Retina (tissue), 1 donor: ENCODE results near the gene C11orf21.

Experiments
- DNase-seq: peaks from one replicate; pipeline ENCODE4 v3.0.0-alpha.2; 2016

Gene C11orf21

GRCh38 chr11:2258501-2259465, 42.9 kb downstream of the C11orf21 start:
- no peak for DNase-seq

GRCh38 chr11:2256951-2257700, 44.6 kb downstream of the C11orf21 start:
- no peak for DNase-seq

DNA sequence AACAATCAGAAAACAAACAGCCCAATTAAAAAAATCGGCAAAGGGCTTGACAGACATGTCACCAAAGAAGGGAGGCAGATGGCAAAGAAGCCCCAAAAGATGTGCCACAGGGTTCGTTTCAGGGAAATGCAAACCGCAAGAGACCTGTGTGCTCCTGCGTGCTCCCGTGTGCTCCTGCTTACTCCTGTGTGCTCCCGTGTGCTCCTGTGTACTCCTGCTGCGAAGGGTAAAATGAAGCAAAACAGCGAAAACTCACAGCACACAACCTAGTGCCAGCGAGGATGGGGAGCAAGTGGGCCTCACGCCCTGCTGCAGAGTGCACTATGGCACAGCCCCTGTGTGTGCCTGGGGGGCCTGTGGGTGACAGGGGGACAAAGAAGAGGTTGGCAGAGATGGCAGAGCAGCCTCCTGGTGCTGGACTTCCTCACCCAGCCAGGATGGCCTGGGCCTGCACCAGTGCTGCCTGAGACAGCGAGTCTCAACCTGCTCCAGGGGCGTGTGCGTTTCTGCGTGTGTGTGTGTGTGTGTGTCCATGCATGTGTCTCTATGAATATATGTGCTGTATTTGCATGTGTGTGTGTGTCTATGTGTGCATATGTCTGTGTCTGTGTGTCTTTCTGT, 45.3 kb downstream of the C11orf21 start:
- DNase-seq: no peak

DNA sequence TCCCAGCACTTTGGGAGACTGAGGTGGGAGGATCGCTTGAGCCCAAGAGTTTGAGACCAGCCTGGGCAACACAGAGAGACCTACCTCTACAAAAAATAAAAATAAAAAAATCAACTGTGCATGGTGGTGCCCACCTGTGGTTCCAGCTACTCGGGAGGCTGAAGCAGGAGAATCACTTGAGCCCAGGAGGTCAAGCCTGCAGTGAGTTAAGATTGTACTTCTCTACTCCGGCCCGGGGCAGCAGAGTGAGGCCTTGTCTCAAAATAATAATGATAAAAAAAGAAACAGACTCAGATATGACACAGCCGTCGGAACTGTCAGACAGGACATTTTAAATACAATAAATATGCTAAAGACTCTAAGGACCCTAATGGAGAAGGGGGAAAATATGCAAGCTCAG, 49.7 kb downstream of the C11orf21 start:
- DNase-seq: no peak

- DNase-seq: no peak
Observed at GRCh38 chr11:2251138-2251537, 50.6 kb downstream of the C11orf21 start.

DNA sequence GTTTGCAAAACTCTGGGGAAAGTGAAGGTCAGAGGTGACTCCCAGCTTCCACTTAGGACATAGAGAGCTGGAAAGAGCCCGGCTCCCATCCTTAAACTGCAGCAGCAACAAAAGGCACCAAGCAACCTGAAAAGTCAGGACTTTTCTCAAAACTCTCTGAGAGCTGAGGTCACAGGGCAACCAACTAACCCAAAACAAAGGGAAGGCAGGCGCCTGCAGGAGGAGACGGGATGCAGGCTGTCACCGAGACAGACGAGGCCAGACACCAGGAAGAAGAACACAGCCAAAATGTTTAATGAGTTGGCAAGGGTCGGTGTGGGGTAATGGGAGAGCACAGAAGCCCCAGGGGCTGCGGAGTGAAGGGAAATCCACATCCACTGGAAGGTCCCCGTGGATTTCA, 51.2 kb downstream of the C11orf21 start:
- no peak for DNase-seq

DNA sequence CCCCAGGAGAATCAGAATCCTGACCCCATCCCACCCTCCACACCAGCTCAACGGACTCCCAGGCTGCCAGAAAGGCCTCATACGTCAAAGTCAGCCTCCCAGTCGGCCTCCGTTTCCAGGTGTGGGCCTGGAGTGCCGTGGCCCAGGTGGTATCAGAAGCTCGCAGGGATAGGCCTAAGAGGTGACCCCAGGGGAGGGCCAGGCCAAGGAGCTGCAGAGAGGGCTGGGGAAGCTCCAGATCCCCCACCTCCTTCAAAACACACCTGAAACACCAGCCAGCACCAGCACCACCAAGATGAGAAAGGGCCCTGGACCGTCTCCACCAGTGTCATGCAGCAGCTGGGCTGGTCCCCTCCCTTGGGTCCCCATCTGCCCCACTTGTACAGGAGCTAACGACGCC, 51.7 kb downstream of the C11orf21 start:
- DNase-seq: no peak

- DNase-seq: no peak
Observed at GRCh38 chr11:2249189-2249916, 52.4 kb downstream of the C11orf21 start.

- no peak for DNase-seq
Observed at GRCh38 chr11:2248762-2249161, 53.0 kb downstream of the C11orf21 start.

- DNase-seq: no peak
Observed at GRCh38 chr11:2248242-2248641, 53.5 kb downstream of the C11orf21 start.

DNA sequence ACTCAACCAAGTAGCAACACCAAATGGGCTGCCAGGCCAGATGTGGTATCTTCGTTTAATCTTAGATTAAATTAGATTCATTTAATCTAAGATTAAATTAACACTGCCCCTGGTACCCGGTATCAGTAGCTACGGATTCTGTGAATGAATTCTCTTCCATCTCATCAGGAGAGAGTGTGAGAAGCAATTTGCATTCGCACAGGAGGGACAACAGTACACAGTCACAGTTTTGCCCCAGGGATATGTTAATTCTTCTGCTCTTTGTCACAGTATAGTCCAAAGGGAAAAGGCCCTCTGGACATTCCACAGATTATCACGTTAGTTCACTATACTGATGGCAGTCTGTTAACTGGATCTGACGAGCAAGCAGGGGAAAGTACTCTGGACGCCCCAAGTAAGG, 54.2 kb downstream of the C11orf21 start:
- DNase-seq: no peak
